K562 (cell line): ENCODE measurements around the gene MAP3K6. TPM values are rescaled to one million over a fixed set of nuclear protein-coding genes. Genes with fewer than 3 reads are reported as not detected.
A peak's percentile ranks its signal among the peaks of the same experiment; 100 is the strongest.

Experiments used
- COPS2 ChIP-seq: fragments of 450-650 bp; conservative IDR thresholded peaks from 2 replicates; pipeline ENCODE4 v1.6.1; 2016; ENCODE audit warnings: mild to moderate bottlenecking, moderate library complexity
- DPF2 ChIP-seq: fragments of 450-650 bp; IDR thresholded peaks from 2 replicates; pipeline ENCODE4 v1.6.1; 2016
- ELF2 ChIP-seq: fragments of 250-450 bp; sonication (Bioruptor Pico); IDR thresholded peaks from 2 replicates; pipeline ENCODE4 v1.5.0; 2021; ENCODE audit warnings: mild to moderate bottlenecking
- ESRRB ChIP-seq: fragments of 250-450 bp; sonication (Bioruptor Pico); IDR thresholded peaks from 2 replicates; pipeline ENCODE4 v1.5.0; 2020; ENCODE audit warnings: mild to moderate bottlenecking, moderate library complexity, borderline replicate concordance
- GATAD2A ChIP-seq: fragments of 450-650 bp; IDR thresholded peaks from 2 replicates; pipeline ENCODE4 v1.6.1; 2017
- GTF2F1 ChIP-seq: IDR thresholded peaks from 2 replicates; pipeline ENCODE4 v1.6.1; 2011; ENCODE audit warnings: low read depth, low read length, improper control_type of control experiment
- GTF3C2 ChIP-seq: IDR thresholded peaks from 3 replicates; pipeline ENCODE4 v1.6.1; 2011; ENCODE audit warnings: borderline replicate concordance, mild to moderate bottlenecking, moderate library complexity; ENCODE audit not compliant: insufficient read length; ENCODE audit errors: extremely low read depth
- HBP1 ChIP-seq: fragments of 450-650 bp; formaldehyde crosslinking; IDR thresholded peaks from 2 replicates; pipeline ENCODE4 v1.4.0; 2022; ENCODE audit warnings: missing genetic modification characterization
- HLTF ChIP-seq: fragments of 450-650 bp; IDR thresholded peaks from 2 replicates; pipeline ENCODE4 v1.6.1; 2016
- KAT8 ChIP-seq: fragments of 450-650 bp; IDR thresholded peaks from 2 replicates; pipeline ENCODE4 v1.6.1; 2016; ENCODE audit warnings: low read depth, mild to moderate bottlenecking
- LARP7 ChIP-seq: fragments of 450-650 bp; IDR thresholded peaks from 2 replicates; pipeline ENCODE4 v1.6.1; 2016
- MCM3 ChIP-seq: fragments of 450-650 bp; IDR thresholded peaks from 2 replicates; pipeline ENCODE4 v1.6.1; 2016
- NCOA6 ChIP-seq: fragments of 450-650 bp; IDR thresholded peaks from 2 replicates; pipeline ENCODE4 v1.6.1; 2017; ENCODE audit warnings: mild to moderate bottlenecking
- NR1H2 ChIP-seq: sonication (generic); formaldehyde crosslinking; IDR thresholded peaks from 2 replicates; pipeline ENCODE4 v1.4.0; 2020; ENCODE audit warnings: mild to moderate bottlenecking, missing genetic modification reagents
- NR2F6 ChIP-seq: fragments of 450-650 bp; formaldehyde crosslinking; IDR thresholded peaks from 2 replicates; pipeline ENCODE4 v1.4.0; 2020; ENCODE audit warnings: mild to moderate bottlenecking
- PBX2 ChIP-seq, 2 experiments: IDR thresholded peaks in 1 of 2; conservative IDR thresholded peaks in 1 of 2; 2 replicates each; pipeline ENCODE4 v1.6.1; 2016; ENCODE audit warnings: low read depth in 2 of 2, mild to moderate bottlenecking in 1 of 2, missing compliant biosample characterization in 1 of 2, missing genetic modification characterization in 1 of 2, moderate library complexity in 1 of 2
- PHF20 ChIP-seq: fragments of 450-650 bp; IDR thresholded peaks from 2 replicates; pipeline ENCODE4 v1.6.1; 2018; ENCODE audit not compliant: partially characterized antibody
- POLR2AphosphoS2 ChIP-seq: IDR thresholded peaks from 2 replicates; pipeline ENCODE4 v1.6.1; 2012; ENCODE audit warnings: low read length, improper control_type of control experiment
- RBM39 ChIP-seq: fragments of 200-400 bp; formaldehyde crosslinking; optimal IDR thresholded peaks from 2 replicates; pipeline ENCODE3; 2018; ENCODE audit warnings: low read depth, low read length
- TRIM24 ChIP-seq, 2 experiments: fragments of 450-650 bp; IDR thresholded peaks; 2 replicates each; pipeline ENCODE4 v1.6.1; 2016
- ZBTB7A ChIP-seq: IDR thresholded peaks from 2 replicates; pipeline ENCODE4 v1.6.1; 2011; ENCODE audit warnings: low read depth, mild to moderate bottlenecking, low read length, moderate library complexity, borderline replicate concordance; ENCODE audit not compliant: control insufficient read depth
- ZEB2 ChIP-seq: fragments of 450-650 bp; IDR thresholded peaks from 2 replicates; pipeline ENCODE4 v1.6.1; 2016
- ZNF124 ChIP-seq: sonication (generic); formaldehyde crosslinking; IDR thresholded peaks from 2 replicates; pipeline ENCODE4 v1.8.1; 2022; ENCODE audit warnings: missing genetic modification reagents
- ZNF134 ChIP-seq: fragments of 250-450 bp; sonication (Bioruptor Pico); conservative IDR thresholded peaks from 2 replicates; pipeline ENCODE4 v1.4.0; 2020
- ZNF408 ChIP-seq: fragments of 250-450 bp; sonication (Bioruptor Pico); IDR thresholded peaks from 2 replicates; pipeline ENCODE4 v1.4.0; 2020; ENCODE audit warnings: low read depth, mild to moderate bottlenecking, moderate library complexity
- ZNF766 ChIP-seq: fragments of 200-800 bp; sonication (Bioruptor generic); conservative IDR thresholded peaks from 2 replicates; pipeline ENCODE4 v1.6.1; 2016; ENCODE audit warnings: missing genetic modification characterization, missing compliant biosample characterization
- polyA plus RNA-seq, 8 experiments: library from polyadenylated mRNA; depleted of rRNA in 4 of 8; stranded (reverse) in 5 of 8; unstranded in 3 of 8; fragments of >200 nt; fragmentation: Nextera tagmentation in 2 of 8; fragmentation: Illumina TruSeq in 1 of 8; extraction: Ambion mirVana in 2 of 8; extraction: Trizol in 1 of 8; gene quantifications; 2 replicates each; pipeline versions ENCODE4 v1.2.1 to v1.2.3, GENCODE V29; 2011 to 2014; ENCODE audit warnings: inconsistent platforms in 1 of 8, missing spikeins in 1 of 8
- total RNA-seq, 7 experiments: library from RNA; depleted of rRNA in 6 of 7; stranded (reverse); fragments of >200 nt in 6 of 7; fragmentation: Illumina TruSeq in 2 of 7; extraction: Trizol in 2 of 7; gene quantifications; 2 replicates each; pipeline versions ENCODE4 v1.2.1 to v1.2.3, GENCODE V29; 2011 to 2021; ENCODE audit warnings: low replicate concordance in 1 of 7

MAP3K6 gene
- total and polyA plus RNA-seq, 9 of the 15 experiments (the other 6 are each of a cell fraction or from before 2014, with no cell fraction given): 0.99 to 21.9 (median 7.0) TPM

GRCh38 chr1:27391511-27392095 lies 24.8 kb upstream of the MAP3K6 start (continued):
- no peak for TF ChIP-seq TRIM24 (IDR thresholded peaks at IDR 0.05)
- TF ChIP-seq GATAD2A: no peak
- TF ChIP-seq PBX2 (CRISPR knock-in tag; IDR thresholded peaks at IDR 0.05; ENCODE audit: low read depth): no peak
- no peak for TF ChIP-seq PBX2 (tag; conservative IDR thresholded peaks at IDR 0.05; ENCODE audit: low read depth)
- TF ChIP-seq KAT8: no peak
- TF ChIP-seq NR2F6 (CRISPR knock-in tag): no peak
- no peak for TF ChIP-seq RBM39
- TF ChIP-seq NCOA6: no peak
- no peak for TF ChIP-seq MCM3
- no peak for TF ChIP-seq ZNF766 (CRISPR knock-in tag)
- no peak for TF ChIP-seq ESRRB (CRISPR knock-in tag)
- TF ChIP-seq ELF2 (CRISPR knock-in tag): no peak
- TF ChIP-seq DPF2: peak; percentile 46; the same call in 1 of the 2 replicates
- TF ChIP-seq ZEB2: no peak
- no peak; the same call in 1 of the 2 replicates for TF ChIP-seq ZNF124 (CRISPR knock-in tag)
- no peak for TF ChIP-seq GTF2F1
- no peak for TF ChIP-seq ZNF134 (CRISPR knock-in tag)
- TF ChIP-seq NR1H2: peak; percentile 68; the same call in 1 of the 2 replicates
- no peak for TF ChIP-seq LARP7
- TF ChIP-seq POLR2AphosphoS2: no peak
- TF ChIP-seq GTF3C2: no peak
- no peak for TF ChIP-seq COPS2
- no peak for TF ChIP-seq HLTF
- peak; percentile 9; the same call in 1 of the 2 replicates for TF ChIP-seq ZBTB7A
- no peak for TF ChIP-seq PHF20
- no peak for TF ChIP-seq HBP1 (CRISPR knock-in tag)
- no peak for TF ChIP-seq ZNF408 (CRISPR knock-in tag)
